ENCODE data around the gene CTSG.

DNA sequence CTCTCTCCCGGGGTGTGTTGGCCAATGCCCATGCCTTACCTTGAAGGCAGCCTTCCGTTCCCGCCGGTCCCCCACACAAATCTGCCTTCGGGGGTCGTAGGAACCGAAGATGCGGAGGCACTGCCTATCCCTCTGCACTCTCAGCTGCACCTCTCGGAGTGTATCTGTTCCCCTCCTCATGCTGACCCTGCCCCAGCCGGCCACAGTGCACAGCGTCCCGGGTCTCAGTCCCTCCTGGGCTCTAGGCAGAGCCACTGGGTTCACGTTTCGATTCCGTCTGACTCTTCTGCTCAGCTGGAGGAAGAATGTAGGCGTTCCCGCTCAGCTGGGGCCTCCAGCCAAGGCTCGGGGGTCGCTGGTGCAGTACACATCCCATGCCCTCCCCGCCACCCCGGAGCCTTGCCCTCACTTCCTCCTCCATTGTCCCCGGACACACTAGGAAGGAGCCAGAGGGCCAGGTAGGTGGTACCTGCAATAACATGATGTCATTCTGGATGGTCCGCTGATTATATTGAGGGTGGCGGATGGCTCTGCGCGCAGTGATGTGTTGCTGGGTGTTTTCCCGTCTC lies 1.8 kb downstream of the CTSG start:
- TF ChIP-seq, protein P1, sequence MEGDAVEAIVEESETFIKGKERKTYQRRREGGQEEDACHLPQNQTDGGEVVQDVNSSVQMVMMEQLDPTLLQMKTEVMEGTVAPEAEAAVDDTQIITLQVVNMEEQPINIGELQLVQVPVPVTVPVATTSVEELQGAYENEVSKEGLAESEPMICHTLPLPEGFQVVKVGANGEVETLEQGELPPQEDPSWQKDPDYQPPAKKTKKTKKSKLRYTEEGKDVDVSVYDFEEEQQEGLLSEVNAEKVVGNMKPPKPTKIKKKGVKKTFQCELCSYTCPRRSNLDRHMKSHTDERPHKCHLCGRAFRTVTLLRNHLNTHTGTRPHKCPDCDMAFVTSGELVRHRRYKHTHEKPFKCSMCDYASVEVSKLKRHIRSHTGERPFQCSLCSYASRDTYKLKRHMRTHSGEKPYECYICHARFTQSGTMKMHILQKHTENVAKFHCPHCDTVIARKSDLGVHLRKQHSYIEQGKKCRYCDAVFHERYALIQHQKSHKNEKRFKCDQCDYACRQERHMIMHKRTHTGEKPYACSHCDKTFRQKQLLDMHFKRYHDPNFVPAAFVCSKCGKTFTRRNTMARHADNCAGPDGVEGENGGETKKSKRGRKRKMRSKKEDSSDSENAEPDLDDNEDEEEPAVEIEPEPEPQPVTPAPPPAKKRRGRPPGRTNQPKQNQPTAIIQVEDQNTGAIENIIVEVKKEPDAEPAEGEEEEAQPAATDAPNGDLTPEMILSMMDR (IDR thresholded peaks at IDR 0.05; ENCODE audit: low read length), result no peak
- TF ChIP-seq EZH2 (IDR thresholded peaks at IDR 0.05; ENCODE audit: borderline replicate concordance, low read length), result no peak

All from OCI-LY1 (cell line).